Testis (tissue), 3 donors: ENCODE results near the gene IL1RAPL2. TPM values are rescaled to one million over a fixed set of nuclear protein-coding genes. Genes with fewer than 3 reads are reported as not detected.

Experiments
- DNase-seq: peaks from one replicate; pipeline ENCODE4 v3.0.0-alpha.2; 2019
- H3K27ac ChIP-seq, 2 donors: fragments of 200-600 bp; sonication (generic); one replicate each; pipeline ENCODE4 v1.5.1; 2019
- H3K27me3 ChIP-seq: fragments of 200-600 bp; sonication (generic); one replicate; pipeline ENCODE4 v1.5.1; 2019
- H3K36me3 ChIP-seq: fragments of 200-600 bp; sonication (generic); one replicate; pipeline ENCODE4 v1.5.1; 2017; ENCODE audit warnings: low read depth; ENCODE audit errors: missing control alignments
- H3K4me1 ChIP-seq: fragments of 200-600 bp; sonication (generic); one replicate; pipeline ENCODE4 v1.5.1; 2019
- H3K4me3 ChIP-seq, 2 donors: fragments of 200-600 bp; sonication (generic); one replicate each; pipeline ENCODE4 v1.5.1; 2017 to 2019
- H3K9me3 ChIP-seq: fragments of 200-600 bp; sonication (generic); one replicate; pipeline ENCODE4 v1.5.1; 2017
- POLR2A ChIP-seq: fragments of 450-650 bp; IDR thresholded peaks from one replicate; pipeline ENCODE4 v1.6.1; 2017; ENCODE audit warnings: antibody characterized with exemption, mild to moderate bottlenecking, moderate library complexity
- WGBS, 2 donors: methylation state at CpG; one replicate each; pipeline ENCODE4 v1.1.5; 2018; 5-methylcytosine and 5-hydroxymethylcytosine counted together
- intact Hi-C: fragments of 100-400 bp; cut with DNase I; formaldehyde crosslinking; loops from one replicate; pipeline ENCODE4 v1.15.1; 2023; ENCODE audit warnings: low total_unique reads
- polyA plus RNA-seq: library from polyadenylated mRNA; stranded (reverse); fragments of 350-450 nt; fragmentation: Illumina TruSeq; extraction: RNeasy Lipid Tissue Mini Kit (QIAGEN cat#74804); gene quantifications from one replicate; pipeline ENCODE4 v1.2.3, GENCODE V29; 2014; ENCODE audit warnings: low read depth, low replicate concordance; ENCODE audit not compliant: insufficient read depth
- total RNA-seq, 2 donors: library from RNA; depleted of rRNA; stranded (reverse); fragments of >200 nt; gene quantifications; one replicate each; pipeline ENCODE4 v1.2.3, GENCODE V29; 2016
- TF ChIP-seq, protein P1 (sequence below), 3 experiments: fragments of 450-650 bp in 2 of 3; fragments of 200-600 bp in 1 of 3; sonication (generic) in 1 of 3; IDR thresholded peaks; one replicate each; pipeline ENCODE4 v1.5.1; 2016 to 2019; ENCODE audit warnings: antibody characterized with exemption in 3 of 3, mild to moderate bottlenecking in 2 of 3, moderate library complexity in 1 of 3

IL1RAPL2 gene
- total and polyA plus RNA-seq, 3 donors from 2014 or later = 0.47 to 1.3 (median 1.2) TPM

DNA sequence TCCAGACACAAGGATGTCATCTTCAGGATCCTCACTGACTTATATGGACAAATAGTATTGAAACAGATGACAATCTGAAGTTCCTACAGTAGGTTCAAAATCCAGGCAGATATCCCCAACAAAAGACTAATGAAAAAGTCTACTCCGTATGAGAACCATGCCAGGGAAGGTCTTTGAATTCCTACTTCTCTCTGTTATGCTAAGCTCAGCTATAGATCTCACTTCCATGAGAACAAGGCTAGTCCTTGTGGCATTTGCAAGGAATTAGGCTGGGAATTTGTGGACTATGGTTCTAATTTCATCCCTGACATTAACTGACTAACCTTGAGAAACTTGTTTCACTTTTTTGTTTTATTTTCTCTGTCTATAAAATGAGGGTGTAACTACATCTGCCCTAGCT, 229.8 kb downstream of the IL1RAPL2 start:
- no peaks in the 10 kb centered on the region for H3K27me3 ChIP-seq
- WGBS, 2 donors = 58 to 88% methylated on average over 1 of the region's 1 CpG
- H3K36me3 ChIP-seq = no peaks in the 10 kb centered on the region
- H3K27ac ChIP-seq = no peak overlapping the region
- H3K4me3 ChIP-seq = no peak overlapping the region
- H3K4me1 ChIP-seq = no peaks in the 10 kb centered on the region
- H3K9me3 ChIP-seq = no peaks in the 10 kb centered on the region
- intact Hi-C loops = no loop called here
- TF ChIP-seq, protein P1, sequence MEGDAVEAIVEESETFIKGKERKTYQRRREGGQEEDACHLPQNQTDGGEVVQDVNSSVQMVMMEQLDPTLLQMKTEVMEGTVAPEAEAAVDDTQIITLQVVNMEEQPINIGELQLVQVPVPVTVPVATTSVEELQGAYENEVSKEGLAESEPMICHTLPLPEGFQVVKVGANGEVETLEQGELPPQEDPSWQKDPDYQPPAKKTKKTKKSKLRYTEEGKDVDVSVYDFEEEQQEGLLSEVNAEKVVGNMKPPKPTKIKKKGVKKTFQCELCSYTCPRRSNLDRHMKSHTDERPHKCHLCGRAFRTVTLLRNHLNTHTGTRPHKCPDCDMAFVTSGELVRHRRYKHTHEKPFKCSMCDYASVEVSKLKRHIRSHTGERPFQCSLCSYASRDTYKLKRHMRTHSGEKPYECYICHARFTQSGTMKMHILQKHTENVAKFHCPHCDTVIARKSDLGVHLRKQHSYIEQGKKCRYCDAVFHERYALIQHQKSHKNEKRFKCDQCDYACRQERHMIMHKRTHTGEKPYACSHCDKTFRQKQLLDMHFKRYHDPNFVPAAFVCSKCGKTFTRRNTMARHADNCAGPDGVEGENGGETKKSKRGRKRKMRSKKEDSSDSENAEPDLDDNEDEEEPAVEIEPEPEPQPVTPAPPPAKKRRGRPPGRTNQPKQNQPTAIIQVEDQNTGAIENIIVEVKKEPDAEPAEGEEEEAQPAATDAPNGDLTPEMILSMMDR (IDR thresholded peaks at IDR 0.05) = no peak
- no peak for TF ChIP-seq POLR2A
- no peak for DNase-seq

GRCh38 chrX:104803219-104803618, 237.2 kb downstream of the IL1RAPL2 start:
- no peak for TF ChIP-seq POLR2A
- TF ChIP-seq, protein P1 (IDR thresholded peaks at IDR 0.05) = no peak
- no peak overlapping the region for H3K27ac ChIP-seq
- H3K4me3 ChIP-seq = no peak overlapping the region
- no peaks in the 10 kb centered on the region for H3K9me3 ChIP-seq
- 81 to 100% methylated on average over 1 of the region's 1 CpG for WGBS, 2 donors
- intact Hi-C loops = no loop called here
- no peaks in the 10 kb centered on the region for H3K4me1 ChIP-seq
- DNase-seq = no peak
- H3K27me3 ChIP-seq = no peaks in the 10 kb centered on the region
- H3K36me3 ChIP-seq = no peaks in the 10 kb centered on the region

GRCh38 chrX:104806346-104806745, 240.3 kb downstream of the IL1RAPL2 start:
- no peak overlapping the region for H3K4me3 ChIP-seq
- intact Hi-C loops = no loop called here
- TF ChIP-seq POLR2A = no peak
- TF ChIP-seq, protein P1 (IDR thresholded peaks at IDR 0.05) = no peak
- WGBS, 2 donors = 67 to 83% methylated on average over 2 of the region's 2 CpGs
- no peaks in the 10 kb centered on the region for H3K27me3 ChIP-seq
- no peak for DNase-seq
- H3K4me1 ChIP-seq = no peaks in the 10 kb centered on the region
- no peaks in the 10 kb centered on the region for H3K36me3 ChIP-seq
- no peaks in the 10 kb centered on the region for H3K9me3 ChIP-seq
- no peak overlapping the region for H3K27ac ChIP-seq

DNA sequence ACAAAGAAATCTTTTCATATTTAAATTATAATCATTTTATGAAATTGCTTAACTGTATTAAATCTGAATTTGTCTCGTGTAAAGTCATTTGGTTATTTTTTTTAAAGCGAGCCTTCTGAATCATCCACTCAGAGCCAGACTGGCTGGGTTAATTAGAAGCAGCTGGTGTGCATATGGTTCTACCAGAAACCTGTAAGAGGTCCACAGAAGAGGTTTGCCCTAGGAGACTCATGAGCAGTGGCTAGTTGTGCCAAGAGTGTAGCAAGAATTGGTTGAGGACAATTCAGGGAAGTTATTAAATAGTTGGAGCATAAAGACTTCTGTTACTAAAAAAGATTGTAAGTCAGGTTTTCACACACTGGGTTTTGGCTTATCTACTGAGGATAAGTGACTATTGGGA, 267.4 kb downstream of the IL1RAPL2 start:
- Histone ChIP-seq H3K36me3 (no peaks in the 10 kb centered on the region), H3K4me1 (no peaks in the 10 kb centered on the region), H3K27ac (no peak overlapping the region), H3K9me3 (no peaks in the 10 kb centered on the region), H3K27me3 (no peaks in the 10 kb centered on the region), H3K4me3 (no peak overlapping the region)
- WGBS, 2 donors = 54 to 77% methylated on average over 2 of the region's 2 CpGs
- TF ChIP-seq, protein P1 (IDR thresholded peaks at IDR 0.05) = no peak
- TF ChIP-seq POLR2A = no peak
- intact Hi-C loops = no loop called here
- DNase-seq = no peak

GRCh38 chrX:104842646-104843045, 276.6 kb downstream of the IL1RAPL2 start:
- Histone ChIP-seq H3K27me3 (no peaks in the 10 kb centered on the region), H3K36me3 (no peaks in the 10 kb centered on the region), H3K4me1 (no peaks in the 10 kb centered on the region), H3K9me3 (no peaks in the 10 kb centered on the region), H3K27ac (no peak overlapping the region), H3K4me3 (no peak overlapping the region)
- WGBS, 2 donors = 100% methylated on average over 1 of the region's 4 CpGs; no CpG with 5 or more reads in 1 of the 2 donors
- intact Hi-C loops = no loop called here
- no peak for DNase-seq
- no peak for TF ChIP-seq POLR2A
- TF ChIP-seq, protein P1 (IDR thresholded peaks at IDR 0.05) = no peak
